ENCODE results near the gene CLN6.

CLN6 gene

GRCh38 chr15:68192117-68192516 is 37.4 kb downstream of the CLN6 start:
- Histone ChIP-seq H3K4me1 (ENCODE audit: control insufficient read depth, insufficient read depth, low read length) (peaks cover 15% of the 10 kb centered on the region), H3K9ac (ENCODE audit: low read depth, low read length) (no peak overlapping the region), H3K27me3 (ENCODE audit: control insufficient read depth, insufficient read depth, low read length) (no peaks in the 10 kb centered on the region), H3K4me3 (ENCODE audit: low read length) (no peak overlapping the region), H3K4me2 (ENCODE audit: low read length) (no peak overlapping the region), H3K36me3 (ENCODE audit: insufficient read depth, low read length) (peaks cover 52% of the 10 kb centered on the region), H3K9me3 (replicated peaks; ENCODE audit: low read length) (no peaks in the 10 kb centered on the region)

- Histone ChIP-seq H3K36me3 (ENCODE audit: insufficient read depth, low read length) (peaks cover 52% of the 10 kb centered on the region), H3K27me3 (ENCODE audit: control insufficient read depth, insufficient read depth, low read length) (no peaks in the 10 kb centered on the region), H3K4me1 (ENCODE audit: control insufficient read depth, insufficient read depth, low read length) (peaks cover 21% of the 10 kb centered on the region), H3K4me2 (ENCODE audit: low read length) (no peak overlapping the region), H3K9ac (ENCODE audit: low read depth, low read length) (no peak overlapping the region), H3K9me3 (replicated peaks; ENCODE audit: low read length) (no peaks in the 10 kb centered on the region), H3K4me3 (ENCODE audit: low read length) (no peak overlapping the region)
Observed at GRCh38 chr15:68191555-68191954, 38.0 kb downstream of the CLN6 start.

- no peaks in the 10 kb centered on the region for H3K9me3 ChIP-seq (replicated peaks; ENCODE audit: low read length)
- no peak overlapping the region for H3K4me3 ChIP-seq (ENCODE audit: low read length)
- H3K4me2 ChIP-seq (ENCODE audit: low read length), result no peak overlapping the region
- no peak overlapping the region for H3K9ac ChIP-seq (ENCODE audit: low read depth, low read length)
- H3K4me1 ChIP-seq (ENCODE audit: control insufficient read depth, insufficient read depth, low read length), result peaks cover 23% of the 10 kb centered on the region
- H3K36me3 ChIP-seq (ENCODE audit: insufficient read depth, low read length), result peaks cover 46% of the 10 kb centered on the region
- no peaks in the 10 kb centered on the region for H3K27me3 ChIP-seq (ENCODE audit: control insufficient read depth, insufficient read depth, low read length)
Observed at GRCh38 chr15:68190048-68190447, 39.5 kb downstream of the CLN6 start.

- no peaks in the 10 kb centered on the region for H3K27me3 ChIP-seq (ENCODE audit: control insufficient read depth, insufficient read depth, low read length)
- peaks cover 56% of the 10 kb centered on the region for H3K36me3 ChIP-seq (ENCODE audit: insufficient read depth, low read length)
- H3K9me3 ChIP-seq (replicated peaks; ENCODE audit: low read length), result no peaks in the 10 kb centered on the region
- H3K9ac ChIP-seq (ENCODE audit: low read depth, low read length), result no peak overlapping the region
- H3K4me3 ChIP-seq (ENCODE audit: low read length), result no peak overlapping the region
- H3K4me2 ChIP-seq (ENCODE audit: low read length), result no peak overlapping the region
- H3K4me1 ChIP-seq (ENCODE audit: control insufficient read depth, insufficient read depth, low read length), result peaks cover 23% of the 10 kb centered on the region
Observed at GRCh38 chr15:68188647-68189046, 40.9 kb downstream of the CLN6 start.

GRCh38 chr15:68187559-68187958 is 42.0 kb downstream of the CLN6 start:
- peak overlapping the region; percentile 52 for H3K9ac ChIP-seq (ENCODE audit: low read depth, low read length)
- peak overlapping the region; percentile 56 for H3K4me3 ChIP-seq (ENCODE audit: low read length)
- peaks cover 51% of the 10 kb centered on the region for H3K36me3 ChIP-seq (ENCODE audit: insufficient read depth, low read length)

GRCh38 chr15:68186671-68187397 is 42.7 kb downstream of the CLN6 start:
- Histone ChIP-seq H3K4me3 (ENCODE audit: low read length) (no peak overlapping the region), H3K27me3 (ENCODE audit: control insufficient read depth, insufficient read depth, low read length) (no peaks in the 10 kb centered on the region), H3K4me1 (ENCODE audit: control insufficient read depth, insufficient read depth, low read length) (peaks cover 23% of the 10 kb centered on the region), H3K9me3 (replicated peaks; ENCODE audit: low read length) (no peaks in the 10 kb centered on the region), H3K4me2 (ENCODE audit: low read length) (peak overlapping the region; percentile 75), H3K9ac (ENCODE audit: low read depth, low read length) (no peak overlapping the region), H3K36me3 (ENCODE audit: insufficient read depth, low read length) (peaks cover 44% of the 10 kb centered on the region)

More at GRCh38 chr15:68187559-68187958, 42.0 kb downstream of the CLN6 start:
- Histone ChIP-seq H3K4me1 (ENCODE audit: control insufficient read depth, insufficient read depth, low read length) (peaks cover 23% of the 10 kb centered on the region), H3K4me2 (ENCODE audit: low read length) (peak overlapping the region; percentile 75), H3K9me3 (replicated peaks; ENCODE audit: low read length) (no peaks in the 10 kb centered on the region), H3K27me3 (ENCODE audit: control insufficient read depth, insufficient read depth, low read length) (no peaks in the 10 kb centered on the region)

GRCh38 chr15:68184616-68185480 is 44.7 kb downstream of the CLN6 start:
- Histone ChIP-seq H3K9ac (ENCODE audit: low read depth, low read length) (no peak overlapping the region), H3K27me3 (ENCODE audit: control insufficient read depth, insufficient read depth, low read length) (no peaks in the 10 kb centered on the region), H3K4me1 (ENCODE audit: control insufficient read depth, insufficient read depth, low read length) (peaks cover 23% of the 10 kb centered on the region), H3K4me3 (ENCODE audit: low read length) (no peak overlapping the region), H3K4me2 (ENCODE audit: low read length) (no peak overlapping the region), H3K36me3 (ENCODE audit: insufficient read depth, low read length) (peaks cover 40% of the 10 kb centered on the region), H3K9me3 (replicated peaks; ENCODE audit: low read length) (no peaks in the 10 kb centered on the region)

- no peak overlapping the region for H3K9ac ChIP-seq (ENCODE audit: low read depth, low read length)
- peaks cover 35% of the 10 kb centered on the region for H3K36me3 ChIP-seq (ENCODE audit: insufficient read depth, low read length)
- H3K4me2 ChIP-seq (ENCODE audit: low read length), result no peak overlapping the region
- peaks cover 23% of the 10 kb centered on the region for H3K4me1 ChIP-seq (ENCODE audit: control insufficient read depth, insufficient read depth, low read length)
- no peaks in the 10 kb centered on the region for H3K27me3 ChIP-seq (ENCODE audit: control insufficient read depth, insufficient read depth, low read length)
- no peaks in the 10 kb centered on the region for H3K9me3 ChIP-seq (replicated peaks; ENCODE audit: low read length)
- no peak overlapping the region for H3K4me3 ChIP-seq (ENCODE audit: low read length)
Observed at GRCh38 chr15:68183616-68184315, 45.8 kb downstream of the CLN6 start.

- Histone ChIP-seq H3K4me3 (ENCODE audit: low read length) (no peak overlapping the region), H3K4me1 (ENCODE audit: control insufficient read depth, insufficient read depth, low read length) (no peaks in the 10 kb centered on the region), H3K36me3 (ENCODE audit: insufficient read depth, low read length) (peaks cover 35% of the 10 kb centered on the region), H3K4me2 (ENCODE audit: low read length) (no peak overlapping the region), H3K9me3 (replicated peaks; ENCODE audit: low read length) (no peaks in the 10 kb centered on the region), H3K27me3 (ENCODE audit: control insufficient read depth, insufficient read depth, low read length) (no peaks in the 10 kb centered on the region), H3K9ac (ENCODE audit: low read depth, low read length) (no peak overlapping the region)
Observed at GRCh38 chr15:68177742-68178141, 51.8 kb downstream of the CLN6 start.

GRCh38 chr15:68176601-68177000 is 52.9 kb downstream of the CLN6 start:
- Histone ChIP-seq H3K4me2 (ENCODE audit: low read length) (no peak overlapping the region), H3K9me3 (replicated peaks; ENCODE audit: low read length) (no peaks in the 10 kb centered on the region), H3K9ac (ENCODE audit: low read depth, low read length) (no peak overlapping the region), H3K36me3 (ENCODE audit: insufficient read depth, low read length) (peaks cover 32% of the 10 kb centered on the region), H3K4me1 (ENCODE audit: control insufficient read depth, insufficient read depth, low read length) (no peaks in the 10 kb centered on the region), H3K27me3 (ENCODE audit: control insufficient read depth, insufficient read depth, low read length) (no peaks in the 10 kb centered on the region), H3K4me3 (ENCODE audit: low read length) (no peak overlapping the region)

GRCh38 chr15:68175526-68175925 is 54.0 kb downstream of the CLN6 start:
- Histone ChIP-seq H3K4me3 (ENCODE audit: low read length) (no peak overlapping the region), H3K4me2 (ENCODE audit: low read length) (no peak overlapping the region), H3K4me1 (ENCODE audit: control insufficient read depth, insufficient read depth, low read length) (no peaks in the 10 kb centered on the region), H3K9ac (ENCODE audit: low read depth, low read length) (no peak overlapping the region), H3K36me3 (ENCODE audit: insufficient read depth, low read length) (peaks cover 25% of the 10 kb centered on the region), H3K27me3 (ENCODE audit: control insufficient read depth, insufficient read depth, low read length) (no peaks in the 10 kb centered on the region), H3K9me3 (replicated peaks; ENCODE audit: low read length) (no peaks in the 10 kb centered on the region)

Data from skeletal muscle satellite cell (primary cell).